Nucleus accumbens (tissue), 56 donors: ENCODE measurements around the gene ZNF326.
"Not testable (repeated sequence)": the region's sequence is repeated elsewhere in the genome, so short reads cannot be mapped to it uniquely, and the experiment has no call there.

Source experiments
- DNase-seq, 56 donors: peaks; one replicate each; lab custom pipeline; 2025; lab: John Stamatoyannopoulos, UW

Gene ZNF326

DNA sequence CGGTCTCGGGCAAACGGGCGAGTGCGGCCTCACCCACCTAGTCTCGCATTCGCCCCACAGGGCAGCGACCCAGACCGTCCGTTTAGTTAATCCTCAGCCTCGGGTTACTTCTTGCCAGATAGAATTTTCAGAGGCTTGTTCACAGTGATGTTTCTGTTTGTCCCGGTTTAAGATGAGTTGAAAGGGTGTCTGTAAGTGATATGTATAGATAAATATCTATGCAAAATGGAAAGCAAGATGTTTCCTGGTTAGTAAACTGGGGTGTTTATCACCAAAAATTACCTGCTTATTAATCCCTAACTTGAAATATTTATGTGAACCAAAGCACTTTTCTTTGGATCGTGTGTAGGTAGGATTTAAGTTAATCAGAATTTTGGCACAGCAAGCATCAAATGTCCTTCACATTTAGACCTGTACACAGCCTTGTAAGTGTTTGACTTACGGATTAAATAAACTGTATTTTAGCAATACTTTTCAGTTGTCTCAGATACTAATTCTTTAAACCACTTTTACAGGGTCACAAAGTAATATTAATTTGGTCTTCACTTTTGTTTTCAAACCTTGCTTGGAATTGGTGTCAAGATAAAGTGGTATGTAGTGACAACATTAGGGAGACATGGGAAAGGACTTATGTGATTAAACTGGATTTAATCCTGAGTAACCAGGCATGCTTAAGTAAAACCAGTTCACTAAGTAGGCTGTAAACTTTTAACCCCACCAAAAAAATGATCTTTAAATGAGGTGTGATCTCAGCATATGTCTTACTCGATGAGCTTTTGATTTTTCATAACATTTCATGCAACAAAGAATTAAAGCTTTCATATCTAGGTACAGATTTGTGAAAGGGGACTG, 914 bp downstream of the ZNF326 start:
- no peak for DNase-seq

DNA sequence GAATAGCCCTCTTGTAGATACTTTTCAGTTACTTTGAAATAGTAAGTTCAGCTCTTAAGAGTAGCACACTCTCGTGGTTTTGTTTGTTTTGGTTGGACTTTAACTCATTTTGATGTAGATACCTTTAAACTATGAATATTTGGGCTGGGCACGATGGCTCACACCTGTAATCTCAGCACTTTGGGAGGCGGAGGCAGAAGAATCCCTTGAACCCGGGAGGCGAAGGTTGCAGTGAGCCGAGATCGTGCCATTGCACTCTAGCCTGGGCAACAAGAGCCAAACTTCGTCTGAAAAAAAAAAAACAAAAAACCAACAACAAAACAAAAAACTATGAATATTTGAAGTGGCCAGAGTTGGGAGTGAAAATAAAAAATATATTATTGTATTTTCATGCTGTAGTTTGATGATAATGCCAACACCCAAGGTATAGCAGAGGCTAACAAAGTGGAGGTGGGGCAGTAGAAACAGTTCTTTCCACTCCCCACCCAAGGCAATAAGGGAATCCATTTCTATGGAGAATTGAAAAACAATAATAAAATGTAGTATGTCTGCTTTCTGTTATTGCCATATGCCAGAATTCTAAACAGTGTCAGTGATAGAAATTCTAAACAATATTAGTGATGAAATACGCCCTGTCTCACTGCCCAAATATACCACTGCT, 1.7 kb downstream of the ZNF326 start:
- DNase-seq: no peak

DNA sequence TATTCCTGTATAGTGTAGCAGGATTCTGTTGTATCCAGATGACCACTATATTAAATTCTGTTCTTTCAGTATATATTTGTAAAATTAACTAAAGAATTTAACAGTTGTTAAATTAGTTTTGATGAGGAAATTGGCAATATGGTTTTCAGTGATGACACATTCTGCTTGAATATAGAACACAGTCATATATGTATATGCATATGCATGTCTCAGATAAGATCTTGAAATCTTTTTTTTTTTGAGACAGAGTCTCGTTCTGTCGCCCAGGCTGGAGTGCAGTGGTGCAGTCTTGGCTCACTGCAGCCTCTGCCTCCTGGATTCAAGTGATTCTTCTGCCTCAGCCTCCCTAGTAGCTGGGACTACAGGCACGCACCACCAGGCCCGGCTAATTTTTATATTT, 2.2 kb downstream of the ZNF326 start:
- DNase-seq: not testable (repeated sequence)

DNA sequence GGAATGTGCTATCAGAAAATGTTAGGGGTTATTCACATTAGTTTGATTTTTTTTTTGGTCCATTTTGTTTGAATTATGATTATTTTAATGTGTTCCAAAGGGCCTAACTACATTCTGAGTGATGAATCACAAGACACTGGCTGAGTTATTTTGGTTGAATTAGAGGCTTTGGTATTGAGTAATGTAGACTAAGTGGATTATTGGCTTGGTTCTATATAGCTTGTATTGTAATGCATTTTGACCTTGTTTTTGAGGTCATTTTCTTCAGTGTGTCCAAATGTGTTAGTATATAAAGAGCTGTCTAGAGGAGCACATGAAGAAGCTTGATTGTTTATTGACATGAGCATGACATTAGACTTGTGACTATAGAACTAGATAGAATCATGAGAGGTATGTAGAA, 3.4 kb downstream of the ZNF326 start:
- no peak for DNase-seq

DNA sequence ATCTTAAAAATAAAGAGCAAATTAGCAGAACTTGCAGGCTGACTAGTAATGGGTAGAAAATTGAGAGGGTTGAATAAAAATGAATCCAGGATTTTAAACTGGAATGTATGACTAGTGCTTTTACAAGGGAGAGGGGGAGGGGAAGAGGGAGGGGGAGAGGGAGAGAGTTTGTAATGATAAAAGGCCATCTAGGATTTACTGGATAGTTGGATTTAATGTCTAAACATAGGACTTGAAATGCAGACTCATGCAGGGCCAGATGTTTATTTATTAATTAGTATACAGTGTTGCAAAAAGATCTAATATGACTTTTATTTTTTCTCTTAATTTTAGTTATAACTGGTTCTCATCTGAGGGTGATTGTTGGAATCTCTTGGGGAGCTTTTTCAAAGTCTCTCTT, 4.3 kb downstream of the ZNF326 start:
- no peak for DNase-seq

DNA sequence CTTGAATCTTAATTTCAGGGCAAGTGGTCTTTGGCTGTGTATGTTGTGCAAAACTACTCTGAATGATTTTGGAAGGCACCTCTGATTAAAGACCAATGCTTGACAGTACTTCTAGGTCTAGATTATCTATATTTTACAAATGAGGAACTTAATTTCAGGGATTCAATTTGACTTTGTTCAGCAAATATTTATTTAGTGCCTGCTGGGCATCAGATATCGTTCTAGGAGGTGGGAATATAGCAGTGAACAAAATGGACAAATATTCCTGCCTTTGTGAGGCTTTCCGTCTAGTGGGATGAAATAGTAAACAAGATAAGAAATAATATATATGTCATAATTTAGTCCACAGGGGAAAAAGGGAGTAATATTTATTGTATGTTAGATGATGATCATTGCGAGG, 4.7 kb downstream of the ZNF326 start:
- no peak for DNase-seq

DNA sequence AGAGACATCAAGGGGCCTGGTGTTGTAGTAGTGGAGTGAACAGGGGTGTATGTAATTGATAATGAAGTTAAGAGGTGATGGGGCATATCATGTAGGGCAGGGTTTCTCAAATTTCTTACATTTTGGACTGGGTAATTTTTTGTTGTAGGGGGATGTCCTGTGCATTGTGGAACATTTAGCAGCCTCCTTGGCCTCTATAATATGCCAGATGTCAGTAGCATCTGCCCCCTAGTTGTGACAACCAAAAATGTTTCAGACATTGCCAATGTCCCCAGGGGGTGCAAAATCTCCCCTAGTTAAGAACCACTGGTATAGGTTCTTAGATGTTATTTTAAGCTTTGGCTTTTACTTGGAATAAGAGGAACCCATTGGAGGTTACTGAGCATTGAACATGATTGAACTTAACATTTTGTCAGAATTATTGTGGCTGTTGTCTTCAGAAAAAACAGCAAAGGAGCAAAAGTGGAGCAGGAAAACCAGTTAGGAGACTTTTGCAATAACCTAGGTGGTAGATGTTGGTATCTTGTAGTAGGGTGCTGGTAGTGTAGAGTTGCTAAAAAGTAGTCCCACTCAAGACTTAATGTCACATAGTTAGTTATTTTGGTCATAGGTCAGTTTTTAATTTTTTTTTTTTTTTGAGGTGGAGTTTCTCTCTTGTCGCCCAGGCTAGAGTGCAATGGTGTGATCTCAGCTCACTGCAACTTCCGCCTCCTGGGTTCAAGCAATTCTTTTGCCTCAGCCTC, 6.2 kb downstream of the ZNF326 start:
- DNase-seq: no peak

DNA sequence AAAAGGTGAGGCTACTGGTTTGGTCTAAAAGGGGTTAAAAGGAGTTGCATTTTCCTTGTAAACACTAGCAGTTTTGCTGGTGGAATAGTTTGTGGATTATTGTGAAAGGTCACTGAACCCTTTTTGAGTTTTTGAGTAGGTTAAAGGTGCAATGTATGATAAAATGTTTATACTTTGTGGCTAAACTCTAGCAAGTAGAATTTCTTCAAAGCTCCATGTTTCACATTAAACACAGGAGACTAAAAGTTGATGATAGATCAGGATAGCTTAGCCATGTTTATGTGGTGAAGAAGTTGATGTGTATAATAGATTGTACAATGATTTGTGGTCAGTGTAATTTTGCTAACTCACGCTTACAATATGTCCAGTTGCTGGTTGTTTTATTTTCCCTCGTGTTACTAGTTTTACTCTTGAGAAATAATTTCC, 13.1 kb downstream of the ZNF326 start:
- no peak for DNase-seq

DNA sequence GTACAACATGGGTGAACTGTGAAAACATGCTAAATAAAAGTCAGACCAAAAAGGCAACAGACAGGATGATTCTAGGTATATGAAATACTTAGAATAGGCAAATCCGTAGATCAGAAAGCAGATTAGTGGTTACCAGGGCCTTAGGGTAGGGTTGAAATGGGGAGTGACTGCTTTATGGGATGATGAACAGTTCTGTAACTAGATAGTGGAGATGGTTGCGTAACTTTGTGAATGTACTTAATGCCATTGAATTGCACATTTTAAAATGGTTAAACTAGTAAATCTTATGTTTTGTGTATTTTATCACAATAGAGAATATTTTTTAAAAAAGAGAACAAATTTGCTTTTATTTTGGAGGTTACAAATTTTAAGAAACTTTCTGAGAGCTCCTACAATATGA, 17.4 kb downstream of the ZNF326 start:
- DNase-seq: no peak

DNA sequence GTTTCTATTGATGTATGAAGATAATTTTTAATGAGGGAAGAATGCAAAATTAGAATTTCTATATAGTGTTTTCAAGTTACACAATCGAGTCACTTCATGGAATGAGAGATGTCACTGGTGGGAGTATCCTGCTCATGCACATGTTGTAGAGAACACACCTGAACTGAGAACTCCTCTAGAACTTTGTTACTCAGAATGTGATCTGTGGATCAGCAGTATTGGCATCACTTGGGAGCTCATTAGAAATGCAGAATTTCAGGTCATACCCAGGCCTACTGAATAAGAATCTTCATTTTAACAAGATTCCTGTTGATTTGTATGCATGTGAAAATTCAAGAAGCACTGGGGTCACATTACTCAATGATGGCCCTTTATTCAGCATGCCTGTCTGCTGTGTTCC, 28.8 kb downstream of the ZNF326 start:
- DNase-seq: no peak

DNA sequence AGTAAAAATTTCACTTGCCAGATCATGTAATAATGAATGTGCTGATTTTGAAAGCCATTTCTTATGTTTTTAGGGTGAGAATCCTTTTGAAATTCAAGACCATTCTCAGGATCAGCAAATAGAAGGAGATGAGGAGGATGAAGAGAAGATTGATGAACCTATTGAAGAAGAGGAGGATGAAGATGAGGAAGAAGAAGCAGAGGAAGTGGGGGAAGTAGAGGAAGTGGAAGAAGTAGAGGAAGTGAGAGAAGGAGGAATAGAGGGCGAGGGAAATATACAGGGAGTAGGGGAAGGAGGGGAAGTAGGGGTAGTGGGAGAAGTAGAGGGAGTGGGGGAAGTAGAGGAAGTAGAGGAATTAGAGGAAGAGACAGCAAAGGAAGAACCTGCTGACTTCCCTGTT, 32.4 kb downstream of the ZNF326 start:
- DNase-seq: no peak

DNA sequence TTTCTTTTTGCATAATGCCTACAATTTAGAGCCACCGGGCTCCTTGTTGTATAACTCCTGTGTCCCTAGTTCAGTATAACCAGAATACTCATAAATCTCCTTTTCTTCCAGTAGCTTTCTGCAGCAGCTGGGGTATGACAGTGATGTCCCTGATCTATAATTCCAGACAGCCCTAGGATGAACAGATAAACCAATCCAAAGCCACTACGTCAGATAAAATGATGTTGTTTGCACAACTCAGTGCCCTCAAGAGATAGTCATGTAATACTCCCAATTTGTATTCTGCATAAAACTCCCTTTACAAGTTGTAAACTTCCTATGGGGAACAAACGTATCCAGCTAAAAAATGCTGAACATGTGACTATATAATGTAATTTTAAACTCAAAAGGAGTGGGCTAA, 44.7 kb downstream of the ZNF326 start:
- DNase-seq: no peak

DNA sequence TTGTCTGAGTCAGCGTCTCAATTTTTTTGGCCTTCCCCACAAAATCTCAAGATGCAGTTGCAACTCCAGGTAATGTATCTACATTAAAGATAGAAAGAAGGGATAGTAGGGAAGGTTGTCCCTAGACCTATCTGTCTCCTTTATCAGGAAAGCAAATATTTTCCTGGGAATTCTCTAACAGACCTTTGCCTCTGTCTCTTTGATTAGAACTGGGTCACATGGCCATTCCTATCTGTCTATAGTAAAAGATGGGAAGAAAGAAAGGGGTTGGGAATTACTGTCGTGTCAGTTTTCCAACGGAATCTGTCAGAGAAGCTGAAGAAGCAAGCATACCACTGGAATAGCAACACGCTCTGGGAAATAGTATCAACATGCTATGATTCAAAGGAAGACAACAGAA, 48.7 kb downstream of the ZNF326 start:
- DNase-seq: no peak

DNA sequence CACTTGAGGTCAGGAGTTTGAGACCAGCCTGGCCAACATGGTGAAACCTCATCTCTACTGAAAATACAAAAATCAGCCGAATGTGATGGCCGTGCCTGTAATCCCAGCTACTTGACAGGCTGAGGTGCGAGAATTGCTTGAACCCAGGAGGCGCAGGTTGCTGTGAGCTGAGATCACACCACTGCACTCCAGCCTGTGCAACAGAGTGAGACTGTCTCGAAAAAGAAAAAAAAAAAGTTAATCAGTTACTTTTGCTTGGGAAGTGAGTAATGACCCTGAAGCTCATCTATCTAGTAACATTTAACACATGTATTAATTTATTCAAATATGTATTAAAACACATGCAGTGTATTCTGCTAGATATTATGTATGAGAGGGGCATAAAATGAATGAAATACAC, 49.4 kb downstream of the ZNF326 start:
- DNase-seq: no peak

DNA sequence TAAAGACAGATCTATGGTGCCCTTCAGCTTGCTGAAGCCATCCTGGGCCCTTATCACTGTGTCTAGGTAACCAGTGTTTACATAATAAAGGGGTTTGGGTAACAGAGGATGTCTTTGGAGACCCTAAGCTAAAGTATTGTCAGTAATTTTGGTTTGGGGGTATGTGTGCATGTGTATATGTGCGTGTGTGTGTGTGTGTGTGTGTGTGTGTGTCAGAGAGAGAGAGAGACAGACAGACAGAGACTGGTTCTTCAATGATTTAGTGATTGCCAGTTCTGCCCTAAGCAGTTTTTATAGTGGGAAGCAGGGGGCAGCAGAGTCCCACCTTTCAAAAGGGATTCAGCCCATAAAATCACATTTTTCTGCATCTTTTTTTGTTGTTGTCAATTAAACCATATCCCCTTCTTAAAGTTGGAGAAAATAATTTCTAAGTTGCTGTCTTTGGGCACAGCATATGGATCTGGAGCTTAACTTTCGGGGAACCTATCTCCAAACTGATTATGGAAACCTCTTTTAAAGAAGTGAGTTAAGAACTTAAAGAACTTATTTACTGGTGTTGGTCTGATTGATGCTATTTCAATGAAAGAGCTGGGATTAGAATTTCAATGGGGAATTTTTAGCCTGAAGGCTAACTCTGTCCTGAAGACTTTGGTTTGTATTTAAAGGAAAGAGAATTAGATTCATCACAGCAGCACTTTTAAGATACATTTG, 51.1 kb downstream of the ZNF326 start:
- peak in 6 of 56 donors; percentile 2 to 28 (median 3) for DNase-seq

DNA sequence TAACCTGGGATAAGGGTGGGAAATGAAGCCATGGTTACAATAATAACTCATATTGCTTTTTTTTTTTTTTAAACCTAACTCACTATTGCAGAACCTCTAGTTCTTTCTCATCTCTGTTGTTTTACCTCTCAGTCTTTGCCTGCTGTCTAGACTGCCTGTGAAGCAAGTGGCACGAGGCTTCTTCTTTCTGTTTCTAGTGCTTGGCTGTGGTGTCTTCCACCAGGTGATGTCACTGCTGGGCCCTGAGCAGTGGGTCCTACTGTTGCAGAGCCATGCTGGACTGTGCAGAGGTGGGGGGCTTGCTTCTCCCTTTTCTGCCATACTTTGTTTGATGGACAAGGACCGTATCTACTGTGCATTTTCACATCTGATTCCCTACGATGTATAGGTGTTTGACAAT, 51.7 kb downstream of the ZNF326 start:
- DNase-seq: no peak

DNA sequence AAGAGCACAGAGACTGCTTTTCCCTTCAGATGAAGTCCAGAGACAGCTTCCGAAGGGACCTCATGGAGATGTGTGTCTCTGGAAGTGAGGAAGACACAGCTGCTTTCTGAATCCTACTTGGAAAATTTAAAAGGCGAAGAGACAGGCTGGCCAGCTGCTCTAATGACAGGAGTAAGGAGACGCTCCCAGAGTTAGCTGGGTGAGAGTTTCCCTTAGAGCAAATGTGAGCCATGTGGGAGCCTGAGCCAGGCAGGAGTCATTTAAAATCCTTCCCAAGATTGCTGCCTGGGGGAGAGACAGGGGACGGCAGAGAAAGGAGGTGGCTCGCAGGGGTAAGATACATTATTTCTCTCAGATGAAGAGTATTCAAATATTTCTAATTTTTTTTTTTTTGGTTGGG, 53.1 kb downstream of the ZNF326 start:
- no peak for DNase-seq

DNA sequence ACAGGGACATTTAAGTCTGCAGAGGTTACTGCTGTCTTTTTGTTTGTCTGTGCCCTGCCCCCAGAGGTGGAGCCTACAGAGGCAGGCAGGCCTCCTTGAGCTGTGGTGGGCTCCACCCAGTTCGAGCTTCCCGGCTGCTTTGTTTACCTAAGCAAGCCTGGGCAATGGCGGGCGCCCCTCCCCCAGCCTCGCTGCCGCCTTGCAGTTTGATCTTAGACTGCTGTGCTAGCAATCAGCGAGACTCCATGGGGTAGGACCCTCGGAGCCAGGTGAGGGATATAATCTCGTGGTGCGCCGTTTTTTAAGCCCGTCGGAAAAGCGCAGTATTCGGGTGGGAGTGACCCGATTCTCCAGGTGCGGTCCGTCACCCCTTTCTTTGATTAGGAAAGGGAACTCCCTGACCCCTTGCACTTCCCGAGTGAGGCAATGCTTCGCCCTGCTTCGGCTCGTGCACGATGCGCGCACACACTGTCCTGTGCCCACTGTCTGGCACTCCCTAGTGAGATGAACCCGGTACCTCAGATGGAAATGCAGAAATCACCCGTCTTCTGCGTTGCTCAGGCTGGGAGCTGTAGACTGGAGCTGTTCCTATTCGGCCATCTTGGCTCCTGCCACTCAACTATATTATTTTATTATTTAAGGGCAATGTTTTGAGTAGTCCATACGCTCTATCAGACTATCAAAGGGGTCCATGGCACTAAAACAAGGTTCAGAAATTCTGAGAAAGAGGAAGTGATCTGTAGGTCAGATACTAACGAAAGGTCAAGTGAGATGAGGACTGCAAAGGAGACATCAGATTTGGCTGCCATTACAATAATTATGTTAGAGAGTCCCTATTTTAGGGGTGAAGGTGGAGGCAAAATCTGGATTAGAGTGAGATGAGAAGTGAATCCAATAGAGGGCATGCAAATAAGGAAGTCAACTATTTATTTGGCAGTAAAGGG, 68.1 kb downstream of the ZNF326 start:
- not testable (repeated sequence) for DNase-seq

DNA sequence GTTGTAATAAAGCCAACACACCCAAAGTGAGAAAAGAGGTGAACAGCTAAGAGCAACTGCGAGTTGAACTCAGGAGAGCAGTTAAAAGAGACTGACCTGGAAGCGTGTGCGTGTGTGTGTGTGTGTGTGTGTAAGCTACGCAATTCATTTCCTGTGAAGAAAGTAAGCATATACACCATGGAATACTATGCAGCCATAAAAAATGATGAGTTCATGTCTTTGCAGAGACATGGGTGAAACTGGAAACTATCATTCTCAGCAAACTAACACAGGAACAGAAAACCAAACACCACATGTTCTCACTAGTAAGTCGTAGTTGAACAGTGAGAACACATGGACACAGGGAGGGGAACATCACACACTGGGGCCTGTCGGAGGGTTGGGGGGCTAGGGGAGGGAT, 69.2 kb downstream of the ZNF326 start:
- not testable (repeated sequence) for DNase-seq
